SK-N-SH treated with all-trans-retinoic acid at 6 μM for 48 hours (cell line): ENCODE data around the gene PIPOX.

ENCODE experiments used
- CSRNP3 ChIP-seq: fragments of 250-450 bp; sonication (Bioruptor Pico); IDR thresholded peaks from 2 replicates; pipeline ENCODE4 v1.5.1; 2021; ENCODE audit warnings: mild to moderate bottlenecking, moderate library complexity
- ESRRG ChIP-seq: fragments of 250-450 bp; sonication (Bioruptor Pico); IDR thresholded peaks from 2 replicates; pipeline ENCODE4 v1.6.1; 2021; ENCODE audit warnings: mild to moderate bottlenecking
- ISL1 ChIP-seq: fragments of 250-450 bp; sonication (Bioruptor Pico); IDR thresholded peaks from 2 replicates; pipeline ENCODE4 v2.1.2; 2022; ENCODE audit warnings: mild to moderate bottlenecking, moderate library complexity
- POU6F1 ChIP-seq: fragments of 250-450 bp; sonication (Bioruptor Pico); IDR thresholded peaks from 2 replicates; pipeline ENCODE4 v1.8.0; 2021; ENCODE audit warnings: low read depth, mild to moderate bottlenecking, moderate library complexity, borderline replicate concordance
- PPARA ChIP-seq: fragments of 250-450 bp; sonication (Bioruptor Pico); IDR thresholded peaks from 2 replicates; pipeline ENCODE4 v1.5.0; 2020; ENCODE audit warnings: mild to moderate bottlenecking, borderline replicate concordance
- RARB ChIP-seq: fragments of 250-450 bp; sonication (Bioruptor Pico); IDR thresholded peaks from 2 replicates; pipeline ENCODE4 v1.8.0; 2021; ENCODE audit warnings: mild to moderate bottlenecking, moderate library complexity
- TCF4 ChIP-seq: fragments of 250-450 bp; sonication (Bioruptor Pico); IDR thresholded peaks from 2 replicates; pipeline ENCODE4 v1.8.0; 2021; ENCODE audit warnings: mild to moderate bottlenecking, moderate library complexity, borderline replicate concordance
- ZC3H10 ChIP-seq: fragments of 250-450 bp; sonication (Bioruptor Pico); IDR thresholded peaks from 2 replicates; pipeline ENCODE4 v1.5.1; 2021; ENCODE audit warnings: mild to moderate bottlenecking, moderate library complexity
- ZFP3 ChIP-seq: fragments of 250-450 bp; sonication (Bioruptor Pico); IDR thresholded peaks from 2 replicates; pipeline ENCODE4 v1.5.0; 2020; ENCODE audit warnings: mild to moderate bottlenecking, moderate library complexity
- ZFP30 ChIP-seq: fragments of 450-650 bp; formaldehyde crosslinking; IDR thresholded peaks from 2 replicates; pipeline ENCODE4 v1.5.0; 2022; ENCODE audit warnings: mild to moderate bottlenecking, moderate library complexity
- ZNF565 ChIP-seq: fragments of 450-650 bp; formaldehyde crosslinking; conservative IDR thresholded peaks from 2 replicates; pipeline ENCODE4 v1.5.0; 2020; ENCODE audit warnings: low read depth, mild to moderate bottlenecking, moderate library complexity
- ZNF8 ChIP-seq: fragments of 450-650 bp; formaldehyde crosslinking; IDR thresholded peaks from 2 replicates; pipeline ENCODE4 v1.5.0; 2020; ENCODE audit warnings: mild to moderate bottlenecking, moderate library complexity
- TF ChIP-seq, protein P1 (sequence below): fragments of 250-450 bp; sonication (Bioruptor Pico); IDR thresholded peaks from 2 replicates; pipeline ENCODE4 v1.5.1; 2020; ENCODE audit warnings: low read depth, mild to moderate bottlenecking, moderate library complexity

DNA sequence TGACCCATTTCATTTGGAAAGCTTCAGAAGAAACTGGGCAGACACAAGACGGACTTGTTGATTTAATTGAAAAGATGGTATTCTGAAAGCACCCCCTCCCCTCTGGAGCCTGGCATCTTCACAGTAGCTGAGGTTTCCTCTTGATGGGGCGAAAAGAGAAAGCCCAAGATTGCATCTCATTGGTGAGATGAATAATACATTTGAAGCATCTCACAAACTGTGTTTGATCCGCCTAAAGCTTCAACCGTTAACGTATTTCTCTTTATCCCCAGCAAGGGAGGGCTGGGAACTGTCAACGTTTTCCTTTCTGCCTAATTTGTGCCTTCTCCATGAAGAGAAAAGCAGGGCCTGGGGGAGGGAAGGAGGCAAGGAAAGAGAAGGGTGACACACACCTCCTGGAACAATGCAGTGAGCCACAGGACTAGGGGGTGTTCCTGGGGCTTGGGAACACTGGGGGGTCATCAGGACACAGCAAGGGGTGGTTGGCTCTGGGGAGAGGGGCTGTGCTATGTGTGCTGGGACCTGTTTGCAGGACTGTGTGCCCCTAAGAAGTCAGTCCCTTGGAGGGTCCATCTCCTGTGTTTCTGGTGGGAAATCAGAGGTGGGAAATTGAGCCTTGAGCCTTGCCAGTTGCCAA, 18.5 kb upstream of the PIPOX start:
- TF ChIP-seq ESRRG (no peak), ISL1 (CRISPR knock-in tag) (no peak), ZNF8 (no peak), CSRNP3 (CRISPR knock-in tag) (no peak), POU6F1 (CRISPR knock-in tag) (no peak), ZC3H10 (CRISPR knock-in tag) (no peak), RARB (no peak), ZNF565 (CRISPR knock-in tag) (no peak), TCF4 (no peak), ZFP30 (no peak), ZFP3 (CRISPR knock-in tag) (no peak), PPARA (CRISPR knock-in tag) (no peak)
- TF ChIP-seq, protein P1, sequence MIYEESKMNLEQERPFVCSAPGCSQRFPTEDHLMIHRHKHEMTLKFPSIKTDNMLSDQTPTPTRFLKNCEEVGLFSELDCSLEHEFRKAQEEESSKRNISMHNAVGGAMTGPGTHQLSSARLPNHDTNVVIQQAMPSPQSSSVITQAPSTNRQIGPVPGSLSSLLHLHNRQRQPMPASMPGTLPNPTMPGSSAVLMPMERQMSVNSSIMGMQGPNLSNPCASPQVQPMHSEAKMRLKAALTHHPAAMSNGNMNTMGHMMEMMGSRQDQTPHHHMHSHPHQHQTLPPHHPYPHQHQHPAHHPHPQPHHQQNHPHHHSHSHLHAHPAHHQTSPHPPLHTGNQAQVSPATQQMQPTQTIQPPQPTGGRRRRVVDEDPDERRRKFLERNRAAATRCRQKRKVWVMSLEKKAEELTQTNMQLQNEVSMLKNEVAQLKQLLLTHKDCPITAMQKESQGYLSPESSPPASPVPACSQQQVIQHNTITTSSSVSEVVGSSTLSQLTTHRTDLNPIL = no peak
